NCI-H2029 (cell line): ENCODE measurements around the gene SERPINA4.
"Not testable (repeated sequence)": the region's sequence is repeated elsewhere in the genome, so short reads cannot be mapped to it uniquely, and the experiment has no call there.

Experiments
- DNase-seq: peaks from one replicate; lab custom pipeline; 2025; lab: John Stamatoyannopoulos, UW

Gene SERPINA4

GRCh38 chr14:94592457-94592856 lies 31.2 kb downstream of the SERPINA4 start:
- no peak for DNase-seq

- no peak for DNase-seq
Observed at GRCh38 chr14:94593376-94593748, 32.1 kb downstream of the SERPINA4 start.

- DNase-seq = no peak
Observed at GRCh38 chr14:94593749-94594431, 32.6 kb downstream of the SERPINA4 start.

GRCh38 chr14:94594441-94594840 lies 33.2 kb downstream of the SERPINA4 start:
- no peak for DNase-seq

GRCh38 chr14:94595912-94596311 lies 34.7 kb downstream of the SERPINA4 start:
- no peak for DNase-seq

- no peak for DNase-seq
Observed at GRCh38 chr14:94596361-94596760, 35.1 kb downstream of the SERPINA4 start.

GRCh38 chr14:94597788-94598187 lies 36.5 kb downstream of the SERPINA4 start:
- DNase-seq = no peak

GRCh38 chr14:94598506-94598815 lies 37.2 kb downstream of the SERPINA4 start:
- no peak for DNase-seq

- no peak for DNase-seq
Observed at GRCh38 chr14:94598816-94599655, 37.8 kb downstream of the SERPINA4 start.

GRCh38 chr14:94599656-94600004 lies 38.4 kb downstream of the SERPINA4 start:
- DNase-seq = no peak

GRCh38 chr14:94600148-94600545 lies 38.9 kb downstream of the SERPINA4 start:
- no peak for DNase-seq

- no peak for DNase-seq
Observed at GRCh38 chr14:94601884-94602391, 40.7 kb downstream of the SERPINA4 start.

- no peak for DNase-seq
Observed at GRCh38 chr14:94602722-94603121, 41.5 kb downstream of the SERPINA4 start.

GRCh38 chr14:94605361-94605760 lies 44.1 kb downstream of the SERPINA4 start:
- DNase-seq = no peak

GRCh38 chr14:94608966-94609365 lies 47.7 kb downstream of the SERPINA4 start:
- DNase-seq = not testable (repeated sequence)

- no peak for DNase-seq
Observed at GRCh38 chr14:94611179-94611578, 49.9 kb downstream of the SERPINA4 start.

GRCh38 chr14:94612174-94612573 lies 50.9 kb downstream of the SERPINA4 start, which contains the start of gene SERPINA3:
Gene SERPINA3 (plus strand): TSS chr14:94612391. CDS start chr14:94614442, 2,051 bp downstream.
- no peak for DNase-seq

- no peak for DNase-seq
Observed at GRCh38 chr14:94612580-94613554, 51.6 kb downstream of the SERPINA4 start.

- DNase-seq = no peak
Observed at GRCh38 chr14:94613720-94614644, 52.7 kb downstream of the SERPINA4 start.

GRCh38 chr14:94614802-94615201 lies 53.6 kb downstream of the SERPINA4 start:
- no peak for DNase-seq

GRCh38 chr14:94615254-94615653 lies 54.0 kb downstream of the SERPINA4 start:
- no peak for DNase-seq
